Measurements from ENCODE around the gene PRICKLE4. TPM values are rescaled to one million over a fixed set of nuclear protein-coding genes. Genes with fewer than 3 reads are reported as not detected.
A peak's percentile ranks its signal among the peaks of the same experiment; 100 is the strongest.

PRICKLE4 gene
- total RNA-seq, 6 experiments from 2014 or later, result 0.30 to 0.68 (median 0.31) TPM; not detected in 3

GRCh38 chr6:41741625-41742490 lies 38.7 kb upstream of the PRICKLE4 start:
- TF ChIP-seq CTCF (IDR thresholded peaks at IDR 0.05), result no peak
- no peak overlapping the region for H3K27ac Mint-ChIP-seq

DNA sequence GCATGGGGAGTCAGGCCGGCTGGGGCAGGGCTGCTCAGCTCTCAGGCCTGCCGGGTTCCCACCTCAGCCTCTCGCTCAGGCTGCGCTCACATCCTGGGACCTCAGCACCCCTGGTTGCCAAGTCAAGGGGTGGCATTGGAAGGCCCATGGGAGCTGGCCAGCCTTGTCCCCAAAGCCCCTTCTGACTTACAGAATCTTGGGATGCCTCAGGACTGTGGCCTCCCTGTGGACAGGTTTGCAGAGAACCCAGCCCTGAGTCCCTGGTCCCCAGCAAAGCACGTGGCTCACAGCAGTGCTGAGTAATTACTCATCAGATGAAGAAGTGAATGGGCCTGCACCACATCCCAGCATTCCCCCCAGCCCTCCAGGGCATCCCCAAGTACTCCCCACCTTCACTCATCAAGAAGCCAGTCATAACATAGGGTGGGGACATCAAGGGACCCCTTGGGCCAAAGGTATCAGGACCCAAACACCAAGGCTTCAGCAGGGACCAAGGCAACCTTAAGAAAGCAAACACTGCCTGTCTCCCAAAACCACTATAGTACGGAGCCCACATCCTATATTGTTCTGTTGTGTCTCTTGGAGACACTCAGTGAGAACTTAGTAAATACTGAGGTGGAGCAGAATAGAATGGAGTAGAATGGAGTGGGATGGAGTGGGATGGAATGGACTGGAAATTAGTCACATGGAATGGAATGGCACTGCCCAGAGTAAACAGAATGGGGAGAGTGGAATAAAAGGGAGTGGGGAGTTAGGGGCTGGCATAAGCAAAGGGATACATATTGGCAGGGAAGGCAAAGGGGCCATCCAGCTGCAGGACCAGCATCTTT lies 37.0 kb upstream of the PRICKLE4 start:
- no peak for TF ChIP-seq CTCF (IDR thresholded peaks at IDR 0.05)
- no peaks in the 10 kb centered on the region for H3K9me3 Mint-ChIP-seq
- no peak overlapping the region for H3K4me3 Mint-ChIP-seq
- H3K36me3 Mint-ChIP-seq (ENCODE audit: low read depth), result no peaks in the 10 kb centered on the region
- peak; percentile 25 for DNase-seq
- peaks cover 14% of the 10 kb centered on the region for H3K4me1 Mint-ChIP-seq (ENCODE audit: low read depth)
- H3K27ac Mint-ChIP-seq, result no peak overlapping the region
- H3K27me3 Mint-ChIP-seq (ENCODE audit: insufficient read depth), result peaks cover 16% of the 10 kb centered on the region

More at GRCh38 chr6:41741625-41742490, 38.7 kb upstream of the PRICKLE4 start:
- no peaks in the 10 kb centered on the region for H3K9me3 Mint-ChIP-seq
- H3K36me3 Mint-ChIP-seq (ENCODE audit: low read depth), result no peaks in the 10 kb centered on the region
- no peak overlapping the region for H3K4me3 Mint-ChIP-seq
- peaks cover 14% of the 10 kb centered on the region for H3K4me1 Mint-ChIP-seq (ENCODE audit: low read depth)
- H3K27me3 Mint-ChIP-seq (ENCODE audit: insufficient read depth), result peaks cover 16% of the 10 kb centered on the region
- no peak for DNase-seq

DNA sequence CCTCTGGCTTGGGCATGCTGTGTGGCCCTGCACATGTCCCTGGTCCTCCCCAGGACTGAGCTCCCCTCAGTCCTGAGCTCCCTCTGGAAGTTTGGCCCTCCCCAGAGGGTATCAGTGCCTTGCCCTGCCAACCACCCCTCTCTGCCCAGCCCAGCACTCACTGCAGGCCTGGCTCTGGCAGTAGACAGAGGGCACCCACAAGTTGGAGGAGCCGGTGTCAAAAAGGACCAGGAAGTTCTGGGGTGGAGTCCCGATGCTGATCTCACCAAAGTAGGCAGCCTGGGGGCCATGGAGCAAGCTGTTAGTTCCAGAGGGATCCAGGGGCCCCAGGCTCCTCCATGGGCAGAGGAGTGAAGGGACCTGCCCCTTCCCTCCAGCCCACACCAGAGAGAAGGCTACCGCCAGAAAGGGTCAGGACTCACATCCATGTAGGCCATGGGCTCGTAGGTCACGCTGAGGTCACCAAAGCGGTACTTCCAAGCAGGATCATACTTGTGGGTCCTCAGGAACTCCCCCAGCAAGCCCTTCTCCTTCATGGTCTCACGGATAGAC lies 36.3 kb upstream of the PRICKLE4 start:
- no peak for TF ChIP-seq CTCF (IDR thresholded peaks at IDR 0.05)
- H3K27ac Mint-ChIP-seq, result no peak overlapping the region
- no peaks in the 10 kb centered on the region for H3K36me3 Mint-ChIP-seq (ENCODE audit: low read depth)
- no peaks in the 10 kb centered on the region for H3K9me3 Mint-ChIP-seq
- no peak for DNase-seq
- H3K27me3 Mint-ChIP-seq (ENCODE audit: insufficient read depth), result peaks cover 16% of the 10 kb centered on the region
- H3K4me3 Mint-ChIP-seq, result no peak overlapping the region
- peaks cover 9% of the 10 kb centered on the region for H3K4me1 Mint-ChIP-seq (ENCODE audit: low read depth)

GRCh38 chr6:41746107-41746506 lies 34.5 kb upstream of the PRICKLE4 start:
- Mint-ChIP-seq H3K27me3 (ENCODE audit: insufficient read depth) (peaks cover 21% of the 10 kb centered on the region), H3K27ac (no peak overlapping the region), H3K36me3 (ENCODE audit: low read depth) (no peaks in the 10 kb centered on the region), H3K4me1 (ENCODE audit: low read depth) (peaks cover 9% of the 10 kb centered on the region), H3K4me3 (no peak overlapping the region), H3K9me3 (no peaks in the 10 kb centered on the region)
- TF ChIP-seq CTCF (IDR thresholded peaks at IDR 0.05), result no peak
- DNase-seq, result no peak

DNA sequence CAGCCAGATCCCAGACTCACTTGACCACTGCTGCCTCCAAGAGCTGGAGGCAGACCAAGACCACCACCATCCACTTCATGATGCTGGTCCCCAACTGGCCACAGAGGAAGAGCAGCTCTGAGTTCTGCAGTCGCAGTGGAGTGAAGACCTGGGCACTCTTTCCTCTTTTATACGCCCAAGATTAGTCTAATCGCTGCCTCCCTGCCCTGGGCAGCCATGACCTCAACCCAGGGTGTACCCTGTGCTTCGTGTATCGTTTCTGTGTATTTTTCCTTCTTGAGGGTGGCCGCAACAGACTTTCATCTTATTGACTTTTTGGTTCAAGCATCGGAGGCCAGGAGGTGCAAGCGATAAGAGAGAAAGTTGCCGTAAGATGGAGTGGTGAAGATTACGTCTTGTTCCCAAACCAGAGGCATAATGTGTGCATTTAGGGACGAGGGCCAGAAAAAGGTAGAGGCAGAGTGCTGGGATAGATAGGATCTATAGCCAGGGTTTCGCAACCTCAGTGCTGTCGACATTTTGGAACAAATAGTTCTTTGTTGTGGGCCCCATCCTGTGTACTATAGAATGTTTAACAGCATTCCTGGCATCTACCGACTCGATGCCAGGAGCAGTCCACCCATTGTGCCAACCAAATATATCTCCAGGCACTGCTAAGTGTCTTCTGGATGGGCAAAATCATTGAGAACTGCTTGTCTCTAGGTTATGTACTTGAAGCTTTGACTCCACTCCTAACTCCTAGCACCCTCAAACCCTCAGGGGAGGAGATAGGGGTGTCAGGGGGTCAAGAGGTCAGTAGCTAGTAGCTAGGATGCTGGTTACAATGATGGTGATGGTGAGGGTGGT lies 33.1 kb upstream of the PRICKLE4 start, which contains the start of gene PGC:
PGC (minus strand) TSS at position 142 of the 846 bp plus-strand sequence; CDS start at position 79, 63 bp downstream.
- peaks cover 23% of the 10 kb centered on the region for H3K27me3 Mint-ChIP-seq (ENCODE audit: insufficient read depth)
- DNase-seq, result no peak
- H3K9me3 Mint-ChIP-seq, result no peaks in the 10 kb centered on the region
- no peak within 1 kb of the TSS for H3K27ac Mint-ChIP-seq
- H3K4me3 Mint-ChIP-seq, result no peak within 1 kb of the TSS
- no peak for TF ChIP-seq CTCF (IDR thresholded peaks at IDR 0.05)
- H3K36me3 Mint-ChIP-seq (ENCODE audit: low read depth), result no peaks in the 10 kb centered on the region
- H3K4me1 Mint-ChIP-seq (ENCODE audit: low read depth), result peaks cover 9% of the 10 kb centered on the region
